Pons (tissue), 1 donor: ENCODE measurements around the gene NUP85.
"Not testable (repeated sequence)": the region's sequence is repeated elsewhere in the genome, so short reads cannot be mapped to it uniquely, and the experiment has no call there.

Experiments used
- DNase-seq: peaks from one replicate; pipeline ENCODE4 v3.0.0-alpha.2; 2016; ENCODE audit warnings: low spot score

The NUP85 gene, protein sequence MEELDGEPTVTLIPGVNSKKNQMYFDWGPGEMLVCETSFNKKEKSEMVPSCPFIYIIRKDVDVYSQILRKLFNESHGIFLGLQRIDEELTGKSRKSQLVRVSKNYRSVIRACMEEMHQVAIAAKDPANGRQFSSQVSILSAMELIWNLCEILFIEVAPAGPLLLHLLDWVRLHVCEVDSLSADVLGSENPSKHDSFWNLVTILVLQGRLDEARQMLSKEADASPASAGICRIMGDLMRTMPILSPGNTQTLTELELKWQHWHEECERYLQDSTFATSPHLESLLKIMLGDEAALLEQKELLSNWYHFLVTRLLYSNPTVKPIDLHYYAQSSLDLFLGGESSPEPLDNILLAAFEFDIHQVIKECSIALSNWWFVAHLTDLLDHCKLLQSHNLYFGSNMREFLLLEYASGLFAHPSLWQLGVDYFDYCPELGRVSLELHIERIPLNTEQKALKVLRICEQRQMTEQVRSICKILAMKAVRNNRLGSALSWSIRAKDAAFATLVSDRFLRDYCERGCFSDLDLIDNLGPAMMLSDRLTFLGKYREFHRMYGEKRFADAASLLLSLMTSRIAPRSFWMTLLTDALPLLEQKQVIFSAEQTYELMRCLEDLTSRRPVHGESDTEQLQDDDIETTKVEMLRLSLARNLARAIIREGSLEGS

DNA sequence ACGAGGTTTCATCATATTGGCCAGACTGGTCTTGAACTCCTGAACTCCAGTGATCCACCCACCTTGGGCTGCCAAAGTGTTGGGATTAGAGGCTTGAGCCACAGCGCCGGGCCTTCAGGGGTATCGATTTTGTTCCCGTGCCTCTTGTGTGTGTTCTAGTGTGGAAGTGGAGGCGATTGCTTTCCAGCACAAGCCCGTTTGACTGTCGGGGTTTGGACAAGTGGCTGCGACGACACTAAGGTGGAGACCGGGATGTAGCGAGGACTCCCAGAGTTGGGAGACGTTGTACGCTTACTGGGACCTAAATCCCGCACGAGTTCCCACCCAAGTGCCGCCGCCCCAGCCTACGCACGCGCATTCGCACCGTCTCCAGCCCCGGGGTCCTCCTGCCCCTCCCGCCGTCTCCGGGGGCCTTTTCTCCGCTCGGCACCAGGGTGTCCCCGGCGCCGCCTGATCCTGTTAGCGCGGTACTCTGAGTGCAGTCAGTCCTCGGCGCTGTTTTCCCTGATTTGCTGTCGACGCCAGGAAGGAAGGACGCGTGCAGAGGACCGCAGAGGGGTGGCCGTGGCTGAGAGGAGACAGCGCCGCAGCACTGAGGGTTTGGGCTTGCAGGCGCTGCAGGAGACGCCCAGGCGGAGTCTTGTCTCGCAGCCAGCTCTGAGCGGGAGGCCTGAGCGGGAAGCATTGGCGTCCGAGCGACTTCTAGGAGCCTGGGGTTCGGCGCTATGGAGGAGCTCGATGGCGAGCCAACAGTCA, at the start of gene NUP85:
Gene NUP85 (plus strand): TSS at position 643 of the 756 bp plus-strand sequence. CDS start 83 bp downstream, at position 726.
- DNase-seq, result peak; percentile 80

DNA sequence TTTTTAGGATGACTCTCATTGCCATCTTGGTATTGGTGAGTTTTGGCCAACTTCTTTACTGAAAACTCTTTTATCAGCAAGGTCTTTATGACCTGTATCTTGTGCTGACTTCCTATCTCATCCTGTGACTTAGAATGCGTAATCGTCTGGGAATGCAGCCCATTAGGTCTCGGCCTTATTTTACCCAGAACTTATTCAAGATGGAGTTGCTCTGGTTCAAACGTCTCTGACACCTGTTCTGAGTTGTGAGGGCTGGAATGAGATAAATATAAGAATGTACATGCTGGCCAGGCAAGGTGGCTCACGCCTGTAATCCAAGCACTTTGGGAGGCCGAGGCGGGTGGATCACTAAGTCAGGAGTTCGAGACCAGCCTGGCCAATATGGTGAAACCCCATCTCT, 47.0 kb upstream of the NUP85 start:
- not testable (repeated sequence) for DNase-seq

DNA sequence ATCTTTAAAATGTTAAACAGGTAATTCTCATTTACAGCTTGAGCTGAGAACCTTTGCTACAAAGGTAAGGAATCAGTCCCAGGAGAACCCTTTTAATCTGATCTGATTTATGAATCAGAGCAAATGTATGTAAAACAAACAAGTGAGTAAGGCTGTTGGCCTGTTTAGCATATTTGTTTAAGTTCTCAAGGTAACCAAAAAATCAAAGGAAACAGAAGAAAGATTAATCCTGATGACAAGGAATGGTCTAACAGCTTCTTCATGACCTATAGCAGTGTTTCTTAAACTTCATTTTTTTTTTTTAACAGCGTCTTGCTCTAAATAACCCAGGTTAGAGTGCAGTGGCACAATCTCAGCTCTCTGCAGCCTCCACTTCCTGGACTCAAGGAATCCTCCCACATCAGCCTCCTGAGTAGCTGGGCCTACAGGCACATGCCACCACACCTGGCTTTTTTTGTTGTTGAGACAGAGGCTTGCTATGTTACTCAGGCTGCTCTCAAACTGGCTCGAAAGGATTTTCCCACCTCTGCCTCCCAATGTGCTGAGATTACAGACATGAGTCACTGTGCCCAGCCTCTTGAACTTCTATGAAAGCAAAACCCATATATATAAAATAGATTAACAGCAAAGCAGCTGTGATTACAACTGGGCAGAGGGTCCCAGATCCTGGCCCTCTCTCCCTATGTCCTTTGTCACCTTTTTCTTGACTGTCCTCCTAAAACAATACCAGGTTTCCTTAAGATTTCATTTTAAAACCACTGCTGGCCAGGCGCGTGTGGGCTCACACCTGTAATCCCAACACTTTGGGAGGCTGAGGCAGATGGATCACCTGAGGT, 46.1 kb upstream of the NUP85 start:
- no peak for DNase-seq

DNA sequence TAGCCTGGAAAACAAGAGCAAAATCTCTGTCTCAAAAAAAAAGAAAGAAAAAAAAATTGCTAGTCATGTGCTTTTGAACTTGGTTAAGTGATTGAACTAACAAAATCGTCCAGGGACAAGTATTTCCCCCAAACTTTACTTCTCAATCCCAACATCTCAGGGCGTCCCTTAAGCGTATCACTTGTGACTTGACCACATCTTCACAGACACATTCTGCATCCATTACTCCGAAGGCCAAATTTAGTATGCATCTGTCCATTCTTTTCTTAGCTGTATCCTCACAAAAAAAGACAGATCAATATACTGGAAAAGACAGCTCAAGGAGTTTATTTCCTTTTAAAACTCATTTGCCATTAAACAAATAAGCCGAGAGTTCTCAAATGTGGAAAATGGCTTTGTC, 45.3 kb upstream of the NUP85 start:
- DNase-seq, result no peak

DNA sequence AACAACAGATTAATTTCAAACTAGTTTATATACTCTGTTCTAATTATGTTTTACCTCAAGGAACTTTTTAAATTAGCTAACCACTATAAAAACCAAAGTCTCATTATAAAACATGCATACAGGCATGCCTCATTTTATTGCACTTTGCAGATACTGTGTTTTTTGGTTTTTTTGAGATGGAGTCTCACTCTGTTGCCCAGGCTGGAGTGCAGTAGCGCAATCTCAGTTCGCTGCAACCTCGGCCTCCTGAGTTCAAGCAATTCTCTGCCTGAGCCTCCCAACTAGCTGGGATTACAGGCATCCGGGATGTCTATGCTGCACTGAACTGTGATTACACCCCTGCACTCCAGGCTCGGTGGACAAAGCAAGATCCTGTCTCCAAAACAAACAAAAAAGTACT, 42.4 kb upstream of the NUP85 start:
- no peak for DNase-seq

DNA sequence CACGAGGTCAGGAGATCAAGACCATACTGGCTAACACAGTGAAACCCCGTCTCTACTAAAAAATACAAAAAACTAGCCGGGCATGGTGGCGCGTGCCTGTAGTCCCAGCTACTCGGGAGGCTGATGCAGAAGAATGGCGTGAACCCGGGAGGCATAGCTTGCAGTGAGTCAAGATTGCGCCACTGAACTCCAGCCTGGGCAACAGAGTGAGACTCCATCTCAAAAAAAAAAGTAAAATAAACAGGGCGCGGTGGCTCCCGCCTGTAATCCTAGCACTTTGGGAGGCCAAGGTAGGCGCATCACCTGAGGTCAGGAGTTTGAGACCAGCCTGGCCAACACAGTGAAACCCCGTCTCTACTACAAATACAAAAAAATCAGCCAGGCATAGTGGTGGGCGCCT, 40.9 kb upstream of the NUP85 start:
- DNase-seq, result not testable (repeated sequence)

DNA sequence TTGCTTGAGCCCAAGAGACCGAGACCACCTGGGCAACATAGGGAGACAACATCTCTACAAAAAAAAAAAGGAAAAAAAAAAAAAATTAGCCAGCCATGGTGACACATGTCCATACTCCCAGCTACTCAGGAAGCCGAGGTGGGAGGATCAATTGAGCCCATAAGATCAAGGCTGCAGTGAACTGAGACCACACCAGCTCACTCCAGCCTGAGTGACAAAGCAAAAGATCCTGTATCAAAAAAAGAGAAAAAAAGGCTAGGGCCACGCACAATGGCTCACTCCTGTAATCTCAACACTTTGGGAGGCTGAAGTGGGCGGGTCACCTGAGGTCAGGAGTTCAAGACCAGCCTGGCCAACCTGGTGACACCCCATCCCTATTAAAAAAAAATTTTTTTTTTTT, 36.5 kb upstream of the NUP85 start:
- no peak for DNase-seq

DNA sequence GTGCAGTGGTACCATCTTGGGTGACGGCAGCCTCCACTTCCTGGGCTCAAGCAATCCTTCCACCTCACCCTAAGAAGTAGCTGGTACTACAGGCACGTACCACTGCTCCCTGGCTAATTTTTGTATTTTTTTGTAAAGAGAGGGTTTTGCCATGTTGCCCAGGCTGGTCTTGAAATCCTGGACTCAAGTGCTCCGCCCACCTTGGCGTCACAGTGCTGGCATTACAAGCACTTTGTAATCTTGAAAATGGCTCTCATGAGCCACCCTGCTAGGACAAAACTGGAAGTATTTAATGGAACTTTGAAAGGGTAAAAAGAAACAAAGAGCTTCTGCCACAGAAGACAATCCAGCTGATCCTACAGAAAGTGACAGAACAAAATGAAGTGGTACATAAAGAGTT, 32.0 kb upstream of the NUP85 start:
- no peak for DNase-seq

DNA sequence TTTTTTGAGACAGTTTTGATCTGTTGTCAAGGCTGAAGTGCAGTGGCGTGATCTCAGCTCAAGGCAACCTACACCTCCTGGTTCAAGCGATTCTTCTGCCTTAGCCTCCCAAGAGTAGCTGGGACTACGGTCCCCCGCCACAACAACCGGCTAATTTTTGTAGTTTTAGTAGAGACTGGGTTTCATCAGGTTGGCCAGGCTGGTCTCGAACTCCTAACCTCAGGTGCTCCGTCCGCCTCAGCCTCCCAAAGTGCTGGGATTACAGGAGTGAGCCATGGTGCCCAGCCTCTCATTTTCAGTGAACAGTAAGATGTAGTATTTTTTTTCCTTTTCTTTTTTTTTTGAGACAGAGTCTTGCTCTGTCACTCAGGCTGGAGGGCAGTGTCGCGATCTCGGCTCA, 30.5 kb upstream of the NUP85 start:
- DNase-seq, result no peak

DNA sequence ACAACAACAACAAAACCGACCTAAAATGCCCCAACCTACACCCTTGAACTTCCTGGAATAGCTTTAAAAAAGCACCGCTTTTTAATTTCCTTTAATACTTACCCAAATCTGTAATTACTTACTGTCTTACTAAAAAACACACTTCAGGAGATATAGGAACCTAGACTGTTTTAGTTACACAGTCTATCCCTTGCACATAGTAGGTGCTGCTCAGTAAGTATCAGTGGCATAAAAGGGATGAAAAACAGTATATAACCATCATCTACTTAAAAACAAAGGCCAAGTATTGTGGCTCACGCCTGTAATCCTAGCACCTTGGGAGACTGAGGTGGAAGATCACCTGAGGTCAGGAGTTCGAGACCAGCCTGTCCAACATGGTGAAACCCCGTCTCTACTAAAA, 28.9 kb upstream of the NUP85 start:
- no peak for DNase-seq

DNA sequence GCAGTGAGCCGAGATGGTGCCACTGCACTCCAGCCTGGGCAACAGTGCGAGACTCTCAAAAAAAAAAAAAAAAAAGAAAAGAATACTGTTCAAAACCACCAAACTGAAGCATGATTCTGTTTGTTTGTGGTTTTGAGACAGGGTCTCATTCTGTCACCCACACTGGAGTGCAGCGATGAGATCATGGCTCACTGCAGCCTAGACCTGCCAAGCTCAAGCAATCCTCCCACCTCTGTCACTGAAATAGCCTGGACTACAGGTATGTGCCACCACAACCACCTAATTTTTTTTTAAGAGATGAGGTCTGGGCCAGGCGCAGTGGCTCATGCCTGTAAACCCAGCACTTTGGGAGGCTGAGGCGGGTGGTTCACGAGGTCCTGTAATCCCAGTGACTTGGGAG, 27.0 kb upstream of the NUP85 start:
- no peak for DNase-seq

DNA sequence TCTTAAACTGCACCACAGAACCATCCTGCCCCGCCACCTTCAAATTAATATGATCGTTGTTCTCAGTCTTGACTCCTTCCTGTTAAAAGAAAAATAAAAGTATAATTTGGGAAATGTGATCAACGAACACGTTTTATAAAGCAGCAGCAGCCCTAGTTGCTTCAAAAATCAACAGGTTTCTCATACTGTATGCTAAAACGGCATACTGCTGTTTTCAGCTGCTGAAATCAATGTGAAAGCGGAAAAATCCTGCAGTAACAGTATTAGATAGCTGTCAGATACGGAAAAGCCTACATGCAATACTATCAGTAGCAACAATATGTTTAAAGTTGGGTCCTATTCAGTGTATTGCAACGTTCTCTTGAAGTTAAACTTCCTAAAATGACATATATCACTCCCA, 24.4 kb upstream of the NUP85 start:
- no peak for DNase-seq

DNA sequence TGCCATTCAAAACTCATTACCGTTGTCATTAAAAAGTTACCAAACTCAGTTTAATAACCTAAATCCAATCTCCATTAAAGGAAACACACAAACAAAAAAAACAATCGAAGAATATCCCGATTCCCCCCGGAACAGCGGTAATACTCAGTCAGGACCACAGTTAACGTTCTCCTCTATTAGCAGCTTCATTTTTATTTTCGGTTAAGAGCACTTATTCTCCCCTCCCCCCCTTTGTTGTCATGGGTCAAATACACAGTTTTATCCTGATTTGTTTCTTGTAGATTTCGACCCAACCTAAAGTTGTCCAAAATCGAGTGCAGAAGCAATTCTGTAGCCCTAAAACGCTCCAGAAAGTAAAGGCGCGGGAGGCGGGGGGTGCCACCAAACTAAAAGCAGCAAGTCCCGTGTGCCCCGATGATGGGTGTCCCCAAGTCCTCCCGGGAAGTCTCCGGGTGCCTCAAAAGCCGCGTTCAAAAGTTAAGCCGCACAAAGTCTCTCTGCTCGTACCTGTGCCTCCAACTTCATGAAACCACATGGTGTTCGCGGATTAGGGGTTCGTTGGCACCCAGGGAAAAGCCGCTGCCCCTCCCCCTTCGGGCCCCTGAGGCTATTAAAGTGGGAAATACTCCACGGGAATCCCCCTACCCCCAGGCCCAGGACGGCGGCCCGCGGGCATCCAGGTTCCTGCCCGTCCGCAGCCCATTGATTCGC, 23.7 kb upstream of the NUP85 start:
- DNase-seq, result peak; percentile 16

DNA sequence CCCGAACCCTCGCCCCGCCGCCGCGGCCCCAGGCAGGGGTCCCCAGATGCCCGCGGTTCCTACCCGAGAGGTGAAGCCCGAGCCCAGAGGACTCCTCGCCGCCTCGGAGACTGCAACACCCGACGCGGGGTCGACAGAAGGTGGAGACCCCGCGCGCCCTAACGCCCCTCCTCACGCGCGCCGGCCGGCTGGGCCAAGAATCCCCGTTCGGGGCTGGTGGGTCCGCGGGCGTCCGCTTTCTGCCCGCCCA, 23.2 kb upstream of the NUP85 start:
- no peak for DNase-seq

DNA sequence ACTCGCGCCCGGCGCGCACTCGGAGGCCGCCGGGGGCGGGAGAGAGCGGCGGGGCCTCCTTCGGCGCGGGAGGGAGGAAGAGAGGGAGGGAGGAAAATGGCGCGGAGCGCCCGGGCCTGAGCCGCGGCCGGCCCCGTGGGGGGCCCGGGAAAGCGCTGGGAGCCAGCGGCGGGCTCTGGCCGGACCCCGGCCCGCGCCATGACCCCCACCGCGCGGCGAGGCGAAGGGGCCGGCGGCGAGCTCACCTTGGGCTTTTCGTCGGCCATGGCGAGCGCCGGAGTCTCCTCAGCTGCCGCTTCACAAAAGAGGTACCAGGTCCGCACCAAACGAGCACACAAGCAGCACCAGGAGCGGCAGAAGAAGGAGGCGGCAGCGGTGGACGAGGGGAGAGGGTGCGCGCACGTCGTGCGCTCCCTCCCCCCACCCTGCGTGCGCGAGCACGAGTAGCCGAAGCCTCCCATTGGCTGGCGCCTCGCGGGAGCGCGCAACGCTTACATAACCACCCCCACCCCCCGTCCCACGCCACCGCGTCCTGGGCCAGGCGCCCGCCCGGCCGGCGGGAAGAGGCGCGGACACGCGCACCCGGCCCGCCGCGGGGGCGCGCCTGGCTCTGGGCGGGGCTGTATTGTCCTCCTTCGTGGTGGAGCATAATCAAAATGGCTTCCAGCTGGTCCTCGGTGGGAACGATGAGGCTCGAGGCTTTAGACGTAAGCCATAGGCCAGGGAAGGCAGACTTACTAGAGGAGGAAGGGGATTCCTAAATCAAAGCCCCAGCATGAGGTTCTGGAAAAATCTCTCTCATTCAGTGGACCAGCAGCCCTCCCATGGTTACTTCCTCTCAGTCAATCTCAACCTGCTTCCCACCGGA, 22.7 kb upstream of the NUP85 start, which contains the start of gene SUMO2:
Gene SUMO2 (minus strand): TSS at position 391 of the 868 bp plus-strand sequence. CDS start 125 bp downstream, at position 266.
- peak; percentile 86 for DNase-seq

DNA sequence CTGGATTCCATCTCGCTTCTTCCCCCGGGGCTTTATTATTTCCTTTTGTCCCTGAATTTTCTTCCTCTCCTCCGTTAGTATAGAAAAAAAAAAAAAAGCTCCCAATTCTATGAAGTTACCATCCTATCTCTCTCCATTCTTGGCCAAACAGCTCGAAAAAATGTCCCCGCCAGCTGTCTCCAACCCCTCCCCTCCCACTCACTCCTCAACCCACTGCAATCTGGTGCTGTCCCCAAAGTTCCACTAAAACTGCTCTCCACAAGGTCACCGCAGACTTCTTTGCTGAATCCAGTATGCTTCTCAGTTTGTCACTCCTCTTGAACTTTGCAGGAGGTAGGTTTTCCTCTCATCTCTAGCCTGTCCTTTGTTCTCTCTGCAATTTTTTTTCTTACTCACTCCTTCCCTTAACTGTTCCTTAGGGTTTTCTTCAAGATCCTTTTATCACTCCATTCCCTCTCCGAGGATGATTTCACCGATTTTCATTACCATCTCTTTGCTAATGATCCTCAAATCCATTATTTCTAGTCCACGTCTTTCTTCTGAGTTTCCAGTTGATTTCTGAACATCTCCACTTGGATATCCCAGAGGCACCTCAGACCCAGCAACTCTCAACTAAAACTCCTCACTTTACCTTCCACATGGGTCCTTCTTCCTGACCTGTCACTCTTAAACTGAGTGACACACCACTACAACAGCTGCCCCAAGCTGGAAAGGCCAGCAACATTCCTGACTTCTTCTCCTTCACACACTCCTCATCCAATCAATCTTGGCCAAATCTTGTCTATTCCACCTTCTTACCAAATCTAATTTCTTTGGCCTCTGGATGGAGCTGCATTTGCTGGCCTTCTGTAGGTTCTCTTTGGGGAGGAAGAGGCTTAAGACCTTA, 21.2 kb upstream of the NUP85 start:
- DNase-seq, result no peak

DNA sequence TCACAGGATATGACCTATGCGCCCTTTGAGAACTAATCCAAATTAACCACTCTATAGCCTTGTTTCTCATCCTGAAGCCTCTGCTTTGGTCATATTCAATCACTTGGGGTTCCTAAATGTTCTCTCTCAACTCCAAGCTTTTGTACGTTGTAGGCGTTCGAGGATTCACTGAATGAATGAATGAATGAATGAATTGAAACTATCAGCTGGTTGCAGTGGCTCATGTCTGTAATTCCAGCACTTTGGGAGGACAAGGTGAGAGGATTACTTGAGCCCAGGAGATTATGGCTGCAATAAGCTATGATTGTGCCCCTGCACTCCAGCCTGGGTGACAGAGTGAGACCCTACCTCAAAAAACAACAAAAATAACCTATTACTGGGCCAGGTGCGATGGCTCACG, 16.9 kb upstream of the NUP85 start:
- no peak for DNase-seq

DNA sequence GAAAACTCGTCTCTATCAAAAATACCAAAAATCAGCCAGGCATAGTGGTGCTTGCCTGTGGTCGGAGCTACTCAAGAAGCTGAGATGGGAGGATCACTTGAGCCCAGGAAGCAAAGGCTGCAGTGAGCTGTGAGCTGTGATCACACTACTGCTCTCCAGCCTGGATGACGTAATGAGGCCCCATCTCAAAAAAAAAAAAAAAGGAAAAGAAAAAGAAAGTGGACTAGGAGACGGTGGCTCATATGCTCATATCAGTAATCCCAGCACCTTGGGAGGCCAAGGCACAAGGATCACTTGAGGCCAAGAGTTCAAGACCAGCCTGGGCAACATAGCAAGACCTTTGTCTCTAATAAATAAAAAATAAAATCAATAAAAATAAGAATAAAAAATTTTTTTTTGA, 13.9 kb upstream of the NUP85 start:
- DNase-seq, result no peak

DNA sequence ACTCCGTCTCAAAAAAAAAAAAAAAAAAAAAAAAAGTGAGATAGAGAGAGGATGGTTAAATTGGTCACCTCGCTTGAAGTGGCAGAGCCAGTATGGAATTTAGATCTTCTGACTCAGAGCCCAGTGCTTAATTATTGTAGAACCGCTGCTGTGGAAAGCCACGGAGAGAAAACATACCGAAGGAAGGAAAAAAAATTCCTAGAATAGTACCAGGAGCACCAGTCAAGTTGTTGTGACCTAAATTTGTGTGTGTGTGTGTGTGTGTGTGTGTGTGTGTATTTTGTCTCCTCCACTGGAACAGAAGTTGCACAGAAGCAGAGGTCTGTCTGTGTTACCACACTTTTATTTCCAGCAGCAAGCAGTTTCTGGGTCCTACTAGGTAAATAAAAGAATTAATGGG, 10.6 kb upstream of the NUP85 start:
- no peak for DNase-seq
